Non-pigmented ciliary epithelial cell (primary cell): Measurements from ENCODE around the gene PCDH12.

Experiments
- DNase-seq: peaks from one replicate; pipeline ENCODE4 v3.0.0-alpha.2; 2010; ENCODE audit warnings: low read depth

Gene PCDH12

GRCh38 chr5:141966275-141966962, 8.4 kb upstream of the PCDH12 start:
- DNase-seq = no peak

GRCh38 chr5:141965071-141965470, 7.1 kb upstream of the PCDH12 start:
- no peak for DNase-seq

GRCh38 chr5:141963701-141964100, 5.7 kb upstream of the PCDH12 start:
- no peak for DNase-seq

DNA sequence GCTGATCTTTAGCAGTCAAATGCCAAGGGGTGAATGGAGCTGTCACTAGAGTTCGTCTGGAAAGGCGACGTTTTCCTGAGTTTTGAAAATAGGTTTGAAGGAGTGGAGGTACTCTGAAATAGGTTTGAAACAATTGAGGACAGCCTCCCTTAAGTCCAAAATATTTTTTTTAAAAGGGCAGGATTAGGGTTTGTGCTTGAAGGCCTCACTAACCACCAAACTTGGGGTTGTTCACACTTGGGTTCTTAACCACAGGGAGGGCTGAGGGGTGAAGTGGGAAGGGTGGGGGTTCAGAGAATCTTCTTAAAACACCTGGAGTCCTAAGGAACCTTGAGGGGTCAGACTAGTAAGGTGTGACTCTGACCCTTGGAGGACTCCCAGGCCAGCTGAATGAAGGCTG, 3.5 kb upstream of the PCDH12 start:
- no peak for DNase-seq

DNA sequence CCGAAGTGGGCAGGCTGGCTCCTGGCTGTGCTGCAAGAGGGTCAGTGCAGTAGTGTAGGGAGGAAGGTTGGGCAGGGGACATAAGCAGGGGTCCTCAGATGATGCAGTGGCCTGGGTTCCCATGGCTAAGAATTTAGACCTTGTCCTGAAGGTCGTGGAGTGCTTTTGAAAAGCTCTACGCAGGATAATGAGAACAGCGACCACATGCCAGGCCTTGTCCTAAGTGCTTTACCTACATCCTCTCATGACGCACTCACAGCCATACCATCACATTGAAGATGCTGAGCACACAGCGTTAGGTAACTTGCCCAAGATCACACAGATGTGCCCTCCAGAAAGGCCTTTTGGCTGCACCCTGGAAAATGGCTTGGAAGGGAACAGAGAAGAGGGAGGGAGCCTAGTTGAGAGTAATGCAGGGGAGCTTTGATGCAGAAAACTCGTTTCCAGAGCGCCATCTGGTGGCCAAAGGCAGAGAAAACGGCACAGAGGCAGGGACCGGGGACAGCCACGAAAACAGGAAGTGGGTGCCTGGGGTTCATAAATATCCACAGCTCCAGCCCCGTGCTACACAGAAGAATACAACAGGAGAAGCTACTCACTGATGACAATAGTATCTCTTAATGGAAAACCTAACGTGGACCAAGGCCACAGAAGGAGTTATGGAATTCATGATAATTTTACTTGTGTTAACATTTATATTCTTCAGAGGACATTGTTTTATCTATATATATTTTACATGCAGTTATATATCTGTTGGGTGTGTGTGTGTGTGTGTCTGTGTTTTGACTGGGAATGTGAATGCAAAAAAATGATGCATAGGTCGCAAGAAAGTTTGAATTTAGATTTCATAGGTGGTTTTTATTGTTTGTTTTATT, 2.7 kb upstream of the PCDH12 start:
- DNase-seq = no peak

DNA sequence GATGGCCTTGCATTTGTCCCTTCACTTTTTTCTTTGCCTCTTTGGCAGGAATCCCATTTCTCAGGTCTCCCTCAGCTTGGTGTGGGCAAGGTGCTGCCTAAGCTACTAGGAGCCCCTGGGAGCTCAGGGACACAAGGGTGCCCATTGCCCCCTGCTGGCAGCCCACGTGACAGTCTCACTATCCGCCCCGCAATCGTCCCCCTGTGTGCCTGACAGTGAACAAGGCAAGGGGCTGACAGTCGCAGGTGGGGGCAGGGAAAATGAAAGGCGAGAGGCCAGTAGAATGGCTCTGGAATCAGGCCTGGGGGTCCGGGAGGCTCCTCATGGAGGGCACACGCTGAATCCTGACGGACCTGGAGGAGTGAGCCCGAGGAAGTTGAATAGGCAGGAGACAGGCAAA, 2.0 kb upstream of the PCDH12 start:
- DNase-seq = no peak

GRCh38 chr5:141958546-141959172, 657 bp upstream of the PCDH12 start:
- DNase-seq = no peak

- DNase-seq = no peak
Measured at GRCh38 chr5:141957367-141957996, 520 bp downstream of the PCDH12 start.

- no peak for DNase-seq
Measured at GRCh38 chr5:141954194-141954593, 3.8 kb downstream of the PCDH12 start.

DNA sequence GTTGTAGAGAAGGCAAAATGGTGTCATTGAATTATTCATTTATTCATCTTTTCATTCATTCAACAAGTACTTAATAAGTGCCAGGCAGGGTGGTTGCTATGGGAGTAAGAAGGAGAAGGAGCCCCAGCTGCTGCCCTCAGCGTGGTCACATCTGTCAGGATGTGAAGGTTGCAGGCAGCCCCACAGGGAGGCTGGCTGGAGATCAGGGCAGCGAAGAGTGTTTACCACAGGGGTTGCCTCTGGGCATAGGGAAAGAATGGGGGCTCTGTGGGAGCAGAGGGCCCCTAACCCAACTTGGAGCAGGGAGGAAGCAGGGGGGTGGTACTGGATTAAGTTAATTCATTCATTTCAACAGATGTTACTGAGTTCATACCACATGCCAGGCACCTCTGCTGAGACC, 6.0 kb downstream of the PCDH12 start:
- DNase-seq = no peak

GRCh38 chr5:141951332-141951781, 6.6 kb downstream of the PCDH12 start:
- DNase-seq = no peak

GRCh38 chr5:141950207-141951005, 7.6 kb downstream of the PCDH12 start:
- DNase-seq = no peak

GRCh38 chr5:141949511-141949910, 8.5 kb downstream of the PCDH12 start:
- no peak for DNase-seq

DNA sequence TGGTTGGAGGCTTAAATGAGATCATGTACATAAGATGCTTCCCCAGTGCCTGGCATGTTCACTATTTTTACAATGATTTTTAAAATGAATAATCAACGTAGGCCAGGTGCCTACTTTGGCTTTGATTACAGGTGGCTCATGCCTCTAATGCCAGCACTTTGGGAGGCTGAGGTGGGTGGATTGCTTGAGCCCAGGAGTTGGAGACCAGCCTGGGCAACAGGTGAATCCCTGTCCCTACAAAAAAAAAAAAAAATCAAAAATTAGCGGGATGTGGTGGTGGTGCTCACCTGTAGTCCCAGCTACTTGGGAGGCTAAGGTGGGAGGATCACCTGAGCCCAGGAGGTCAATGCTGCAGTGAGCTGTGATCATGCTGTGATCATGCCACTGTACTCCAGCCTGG, 9.2 kb downstream of the PCDH12 start:
- DNase-seq = no peak

DNA sequence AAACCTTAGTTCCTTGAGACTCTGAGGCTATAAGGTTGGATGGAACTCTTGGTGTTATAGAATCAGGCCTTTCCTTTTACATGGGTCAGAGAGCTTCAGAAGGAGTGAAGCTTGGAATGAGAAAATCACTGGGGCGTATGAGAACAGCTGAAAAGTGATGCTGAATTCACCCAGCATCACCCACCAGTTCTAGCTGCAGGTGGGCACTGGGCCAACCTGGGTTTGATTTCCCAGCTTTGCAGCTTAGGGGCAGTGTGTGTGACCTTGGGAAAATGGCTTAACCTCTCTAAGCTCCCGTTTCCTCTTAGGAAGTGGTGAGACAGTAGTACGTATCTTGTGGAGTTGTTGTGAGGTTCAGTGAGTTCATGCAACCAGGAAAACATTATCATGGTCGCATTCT, 10.7 kb downstream of the PCDH12 start:
- DNase-seq = no peak

DNA sequence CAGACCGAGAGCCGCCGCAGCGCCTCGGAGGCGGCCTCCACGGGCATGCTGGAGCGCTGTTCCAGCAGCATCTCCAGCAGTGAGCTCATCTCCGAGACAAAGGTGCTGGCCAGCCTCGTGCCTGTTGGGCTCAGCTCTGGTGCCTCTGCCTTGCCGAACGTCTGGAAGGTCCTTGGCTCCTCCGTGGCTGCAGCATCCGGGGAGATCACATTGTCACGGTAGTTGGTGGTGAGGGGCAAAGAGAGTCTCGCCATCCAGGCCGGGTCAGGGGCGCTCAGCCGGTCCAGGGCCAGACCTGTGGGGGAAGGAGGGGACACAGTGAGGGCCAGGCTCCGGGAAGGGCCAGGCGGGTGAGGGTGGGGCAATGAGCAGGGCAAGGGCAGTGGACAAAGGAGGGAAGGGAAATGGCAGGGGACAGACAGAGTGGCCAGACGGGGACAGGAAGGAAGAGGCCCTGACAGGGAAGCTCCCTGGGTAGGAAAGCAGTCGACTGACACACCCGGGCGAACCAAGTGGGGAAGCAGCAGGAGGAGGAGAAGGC, 12.4 kb downstream of the PCDH12 start:
- DNase-seq = no peak

- no peak for DNase-seq
Measured at GRCh38 chr5:141944076-141944475, 13.9 kb downstream of the PCDH12 start.

- no peak for DNase-seq
Measured at GRCh38 chr5:141942185-141942857, 15.7 kb downstream of the PCDH12 start.

DNA sequence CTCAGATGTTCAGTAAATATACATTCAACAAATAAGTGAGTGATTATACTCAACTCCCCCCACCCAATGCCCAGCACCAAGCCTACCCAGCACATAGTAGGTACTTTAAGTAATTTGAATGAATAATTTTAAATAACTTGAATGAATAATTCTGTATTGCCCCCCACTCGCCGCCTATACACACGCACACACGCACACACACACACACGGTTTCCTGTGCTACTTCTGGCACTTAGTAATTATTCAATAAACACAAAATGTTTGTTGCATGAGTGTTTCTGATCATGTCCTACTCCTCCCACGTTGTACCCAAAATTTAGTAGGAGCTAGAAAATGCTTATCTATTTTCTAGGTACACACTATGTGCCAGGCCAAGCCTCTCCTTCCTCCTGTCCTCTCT, 16.2 kb downstream of the PCDH12 start:
- no peak for DNase-seq

- DNase-seq = no peak
Measured at GRCh38 chr5:141941307-141941706, 16.7 kb downstream of the PCDH12 start.
